ENCODE measurements around the gene AASDHPPT. TPM values are rescaled to one million over a fixed set of nuclear protein-coding genes. Genes with fewer than 3 reads are reported as not detected.

AASDHPPT gene
- 10 to 100 TPM in 4 of 5 donors, 1 to 10 TPM in 1; 3.5 to 60.1 (median 48.3) TPM for total RNA-seq
- polyA plus RNA-seq = 10 to 100 TPM in 2 of 3 donors, 1 to 10 TPM in 1; 9.9 to 15.7 (median 11.0) TPM
- long read RNA-seq, donor 1, transcript AASDHPPT-201 (6 exons, 2,955 nt) = major isoform, 20 of 30 reads
- long read RNA-seq, donor 1, partial matches to known transcripts = 9 of 30 reads
- long read RNA-seq, donor 1, other reads (novel, unspliced or antisense) = 0 of 30 reads
- long read RNA-seq, donor 2, transcript AASDHPPT-201 (6 exons, 2,955 nt) = major isoform, 12 of 12 reads
- long read RNA-seq, donor 2, partial matches to known transcripts = 0 of 12 reads
- long read RNA-seq, donor 2, other reads (novel, unspliced or antisense) = 0 of 12 reads
- long read RNA-seq, donor 3, transcript AASDHPPT-201 (6 exons, 2,955 nt) = major isoform, 13 of 13 reads
- long read RNA-seq, donor 3, partial matches to known transcripts = 0 of 13 reads
- long read RNA-seq, donor 3, other reads (novel, unspliced or antisense) = 0 of 13 reads
- long read RNA-seq, donor 4, partial matches to known transcripts = 0 of 3 reads
- long read RNA-seq, donor 4, other reads (novel, unspliced or antisense) = 0 of 3 reads
- long read RNA-seq, donor 5, transcript AASDHPPT-201 (6 exons, 2,955 nt) = major isoform, 21 of 37 reads
- long read RNA-seq, donor 5, partial matches to known transcripts = 15 of 37 reads
- long read RNA-seq, donor 5, other reads (novel, unspliced or antisense) = 0 of 37 reads
- long read RNA-seq, donor 6, transcript AASDHPPT-201 (6 exons, 2,955 nt) = major isoform, 33 of 38 reads
- long read RNA-seq, donor 6, partial matches to known transcripts = 5 of 38 reads
- long read RNA-seq, donor 6, other reads (novel, unspliced or antisense) = 0 of 38 reads
- long read RNA-seq, donor 7, full-length matches to known transcripts = 23 of 23 reads
- long read RNA-seq, donor 7, partial matches to known transcripts = 0 of 23 reads
- long read RNA-seq, donor 7, other reads (novel, unspliced or antisense) = 0 of 23 reads
- long read RNA-seq, donor 8, transcript AASDHPPT-201 (6 exons, 2,955 nt) = major isoform, 26 of 26 reads
- long read RNA-seq, donor 8, partial matches to known transcripts = 0 of 26 reads
- long read RNA-seq, donor 8, other reads (novel, unspliced or antisense) = 0 of 26 reads
- long read RNA-seq, donor 9, transcript AASDHPPT-201 (6 exons, 2,955 nt) = major isoform, 11 of 13 reads
- long read RNA-seq, donor 9, partial matches to known transcripts = 0 of 13 reads
- long read RNA-seq, donor 9, other reads (novel, unspliced or antisense) = 0 of 13 reads
- long read RNA-seq, donor 10, transcript AASDHPPT-201 (6 exons, 2,955 nt) = major isoform, 8 of 9 reads
- long read RNA-seq, donor 10, partial matches to known transcripts = 0 of 9 reads
- long read RNA-seq, donor 10, other reads (novel, unspliced or antisense) = 0 of 9 reads

- H3K9me3 ChIP-seq = no peaks in the 10 kb centered on the region
- H3K4me3 ChIP-seq = peak within 1 kb of the TSS; percentile 59 to 86 (median 72)
- H3K4me1 ChIP-seq = peaks cover 37 to 60% (median 51%) of the 10 kb centered on the region in 4 donors
- no peaks in the 10 kb centered on the region for H3K27me3 ChIP-seq
- 0 to 1% (median 0%) methylated on average over 43 to 55 of the region's 55 CpGs for WGBS, 5 donors
- intact Hi-C loops (cut with DNase I; ENCODE audit: low total_unique reads) = no loop called here
- peaks cover 3 to 31% (median 28%) of the 10 kb centered on the region in 4 donors for H3K36me3 ChIP-seq
- TF ChIP-seq, protein P1, sequence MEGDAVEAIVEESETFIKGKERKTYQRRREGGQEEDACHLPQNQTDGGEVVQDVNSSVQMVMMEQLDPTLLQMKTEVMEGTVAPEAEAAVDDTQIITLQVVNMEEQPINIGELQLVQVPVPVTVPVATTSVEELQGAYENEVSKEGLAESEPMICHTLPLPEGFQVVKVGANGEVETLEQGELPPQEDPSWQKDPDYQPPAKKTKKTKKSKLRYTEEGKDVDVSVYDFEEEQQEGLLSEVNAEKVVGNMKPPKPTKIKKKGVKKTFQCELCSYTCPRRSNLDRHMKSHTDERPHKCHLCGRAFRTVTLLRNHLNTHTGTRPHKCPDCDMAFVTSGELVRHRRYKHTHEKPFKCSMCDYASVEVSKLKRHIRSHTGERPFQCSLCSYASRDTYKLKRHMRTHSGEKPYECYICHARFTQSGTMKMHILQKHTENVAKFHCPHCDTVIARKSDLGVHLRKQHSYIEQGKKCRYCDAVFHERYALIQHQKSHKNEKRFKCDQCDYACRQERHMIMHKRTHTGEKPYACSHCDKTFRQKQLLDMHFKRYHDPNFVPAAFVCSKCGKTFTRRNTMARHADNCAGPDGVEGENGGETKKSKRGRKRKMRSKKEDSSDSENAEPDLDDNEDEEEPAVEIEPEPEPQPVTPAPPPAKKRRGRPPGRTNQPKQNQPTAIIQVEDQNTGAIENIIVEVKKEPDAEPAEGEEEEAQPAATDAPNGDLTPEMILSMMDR (IDR thresholded peaks at IDR 0.05) = no peak
- peak in 1 of 4 donors; percentile 28 for TF ChIP-seq POLR2A (IDR thresholded peaks at IDR 0.05)
- no peak for TF ChIP-seq EP300 (IDR thresholded peaks at IDR 0.05)
- TF ChIP-seq POLR2AphosphoS5 (IDR thresholded peaks at IDR 0.05) = peak; percentile 4 to 79 (median 69)
- peak; percentile 34 to 66 for DNase-seq
- peak within 1 kb of the TSS; percentile 92 to 98 (median 96) for H3K27ac ChIP-seq
These were observed at the start of gene AASDHPPT for GRCh38 chr11:106077609-106078455. Gene AASDHPPT (plus strand): TSS chr11:106077662. CDS start chr11:106077711, 49 bp downstream.

DNA sequence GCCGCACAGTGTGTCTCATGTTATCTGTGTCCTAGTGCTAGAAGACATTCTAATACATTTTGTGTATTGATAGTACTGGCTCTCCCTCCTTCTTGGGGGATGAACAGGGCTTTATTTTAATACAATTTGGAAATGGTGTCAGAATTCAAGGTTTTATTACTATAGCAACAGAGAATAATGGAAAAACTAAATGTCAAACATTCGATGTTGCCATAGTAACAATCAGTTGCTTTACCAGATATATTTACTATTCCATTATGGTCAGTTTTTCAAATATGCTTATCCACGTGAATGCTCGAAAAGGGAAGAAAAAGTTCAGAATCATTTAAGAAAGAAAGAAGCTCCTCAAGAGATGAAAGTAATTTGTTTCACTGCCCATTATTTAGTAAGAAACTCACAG lies 46.9 kb upstream of the AASDHPPT start:
- no peaks in the 10 kb centered on the region for H3K4me1 ChIP-seq
- whole genome bisulfite sequencing, 5 donors = 25 to 52% (median 36%) methylated on average over 4 of the region's 4 CpGs
- no peak overlapping the region for H3K27ac ChIP-seq
- DNase-seq = peak in 1 of 2 donors; percentile 25
- no peaks in the 10 kb centered on the region for H3K36me3 ChIP-seq
- no peaks in the 10 kb centered on the region for H3K9me3 ChIP-seq
- H3K4me3 ChIP-seq = no peak overlapping the region
- intact Hi-C loops (cut with DNase I; ENCODE audit: low total_unique reads) = no loop called here
- TF ChIP-seq POLR2AphosphoS5 (IDR thresholded peaks at IDR 0.05) (no peak), EP300 (IDR thresholded peaks at IDR 0.05) (no peak), POLR2A (IDR thresholded peaks at IDR 0.05) (no peak)
- TF ChIP-seq, protein P1 (IDR thresholded peaks at IDR 0.05) = no peak
- H3K27me3 ChIP-seq = no peaks in the 10 kb centered on the region

- TF ChIP-seq, protein P1 (IDR thresholded peaks at IDR 0.05) = no peak
- no peak for TF ChIP-seq EP300 (IDR thresholded peaks at IDR 0.05)
- H3K27ac ChIP-seq = no peak overlapping the region
- no peaks in the 10 kb centered on the region for H3K4me1 ChIP-seq
- no peak for DNase-seq
- no peaks in the 10 kb centered on the region for H3K27me3 ChIP-seq
- H3K9me3 ChIP-seq = no peaks in the 10 kb centered on the region
- intact Hi-C loops (cut with DNase I; ENCODE audit: low total_unique reads) = no loop called here
- no peaks in the 10 kb centered on the region for H3K36me3 ChIP-seq
- H3K4me3 ChIP-seq = no peak overlapping the region
- 36 to 53% (median 44%) methylated on average over 2 of the region's 2 CpGs for WGBS, 5 donors
These were observed 46.2 kb upstream of the AASDHPPT start for GRCh38 chr11:106031202-106031810.

All from stomach (tissue), 19 donors.